IMR-90 (cell line): ENCODE data around the gene MPZL2. TPM values are rescaled to one million over a fixed set of nuclear protein-coding genes. Genes with fewer than 3 reads are reported as not detected.

ENCODE experiments used
- ATAC-seq: fragments of 200-7000 bp; cut with Tn5 transposase; 2 replicates; pipeline ENCODE4 v1.9.1; 2020; ENCODE audit warnings: low read depth, mild to moderate bottlenecking, moderate library complexity
- BruUV-seq: library from RNA; stranded (reverse); fragments of 400-500 nt; replicated peaks from 2 replicates; lab custom pipeline; 2021; lab: Mats Ljungman, UMichigan
- CTCF ChIA-PET: fragments of 300-600 bp; formaldehyde crosslinking; extraction: SDS; loops from one replicate; lab custom pipeline; 2021; ENCODE audit warnings: antibody characterized with exemption; lab: Yijun Ruan, JAX
- POLR2A ChIA-PET: fragments of 300-600 bp; sonication (Branson Sonifier 250); formaldehyde crosslinking; loops from one replicate; lab custom pipeline; 2022; ENCODE audit warnings: antibody characterized with exemption; ENCODE audit not compliant: unreplicated experiment; lab: Charles Lee
- DNase-seq: peaks from one replicate; pipeline ENCODE4 v3.0.0; 2013
- H2AFZ ChIP-seq: replicated peaks from 2 replicates; pipeline ENCODE3; 2013; ENCODE audit warnings: low read length, mild to moderate bottlenecking; ENCODE audit not compliant: poor library complexity
- H2AK5ac ChIP-seq: 2 replicates; pipeline ENCODE4 v1.6.1; 2013; ENCODE audit warnings: low read depth, low read length, inconsistent platforms
- H2AK9ac ChIP-seq: replicated peaks from 2 replicates; pipeline ENCODE3; 2013; ENCODE audit warnings: mild to moderate bottlenecking, low read depth, low read length, moderate library complexity; ENCODE audit not compliant: poor library complexity
- H2BK120ac ChIP-seq: 2 replicates; pipeline ENCODE4 v1.6.1; 2013; ENCODE audit warnings: low read depth, low read length, inconsistent platforms
- H2BK15ac ChIP-seq: 3 replicates; pipeline ENCODE4 v1.6.1; 2013; ENCODE audit warnings: low read depth, low read length, inconsistent platforms
- H2BK20ac ChIP-seq: 2 replicates; pipeline ENCODE4 v1.6.1; 2013; ENCODE audit warnings: low read depth, mild to moderate bottlenecking, inconsistent platforms, low read length, moderate library complexity
- H2BK5ac ChIP-seq: 2 replicates; pipeline ENCODE4 v1.6.1; 2013; ENCODE audit warnings: mild to moderate bottlenecking, low read depth, low read length, inconsistent platforms; ENCODE audit not compliant: poor library complexity, severe bottlenecking
- H3K14ac ChIP-seq: replicated peaks from 2 replicates; pipeline ENCODE4 v1.6.1; 2013; ENCODE audit warnings: low read depth, low read length, inconsistent platforms
- H3K18ac ChIP-seq: 2 replicates; pipeline ENCODE4 v1.6.1; 2013; ENCODE audit warnings: low read depth, low read length, control low read depth
- H3K23ac ChIP-seq: 2 replicates; pipeline ENCODE4 v1.6.1; 2013; ENCODE audit warnings: low read depth, low read length, inconsistent platforms
- H3K27ac ChIP-seq: 2 replicates; pipeline ENCODE4 v1.5.1; 2013; ENCODE audit warnings: mild to moderate bottlenecking, control low read depth, low read length; ENCODE audit not compliant: insufficient read depth
- H3K27me3 ChIP-seq: 2 replicates; pipeline ENCODE4 v1.6.1; 2013; ENCODE audit warnings: low read length; ENCODE audit not compliant: control insufficient read depth, insufficient read depth
- H3K36me3 ChIP-seq: 2 replicates; pipeline ENCODE4 v1.6.1; 2013; ENCODE audit warnings: low read length, mixed read lengths; ENCODE audit not compliant: control insufficient read depth, insufficient read depth
- H3K4ac ChIP-seq: 2 replicates; pipeline ENCODE4 v1.6.1; 2013; ENCODE audit warnings: low read depth, low read length, inconsistent platforms
- H3K4me1 ChIP-seq: 2 replicates; pipeline ENCODE4 v1.6.1; 2013; ENCODE audit warnings: low read length, mixed read lengths; ENCODE audit not compliant: control insufficient read depth, insufficient read depth
- H3K4me2 ChIP-seq: 2 replicates; pipeline ENCODE4 v1.6.1; 2013; ENCODE audit warnings: low read depth, mild to moderate bottlenecking, control low read depth, low read length, moderate library complexity
- H3K4me3 ChIP-seq: 2 replicates; pipeline ENCODE4 v1.5.1; 2013; ENCODE audit warnings: low read depth, mild to moderate bottlenecking, control low read depth, low read length, moderate library complexity; ENCODE audit not compliant: insufficient read depth
- H3K56ac ChIP-seq: 2 replicates; pipeline ENCODE4 v1.6.1; 2013; ENCODE audit warnings: low read length, inconsistent platforms; ENCODE audit not compliant: insufficient read depth; ENCODE audit errors: extremely low read depth
- H3K79me1 ChIP-seq, 2 experiments: 2 replicates each; pipeline ENCODE4 v1.6.1; 2013; ENCODE audit warnings: low read length in 2 of 2, inconsistent platforms in 1 of 2, low read depth in 1 of 2
- H3K9ac ChIP-seq: 2 replicates; pipeline ENCODE4 v1.6.1; 2013; ENCODE audit warnings: low read depth, low read length, control low read depth
- H3K9me1 ChIP-seq: 2 replicates; pipeline ENCODE4 v1.6.1; 2013; ENCODE audit warnings: low read length, inconsistent platforms; ENCODE audit not compliant: insufficient read depth
- H3K9me3 ChIP-seq: 2 replicates; pipeline ENCODE4 v1.6.1; 2013; ENCODE audit warnings: low read length; ENCODE audit not compliant: control insufficient read depth, insufficient read depth
- H4K20me1 ChIP-seq: 2 replicates; pipeline ENCODE4 v1.6.1; 2013; ENCODE audit warnings: low read length, inconsistent platforms; ENCODE audit not compliant: insufficient read depth
- H4K5ac ChIP-seq: 2 replicates; pipeline ENCODE4 v1.6.1; 2013; ENCODE audit warnings: mild to moderate bottlenecking, low read depth, low read length, control low read depth
- H4K8ac ChIP-seq, 2 experiments: 2 replicates each; pipeline ENCODE4 v1.6.1; 2013; ENCODE audit warnings: low read depth in 2 of 2, low read length in 2 of 2, control low read depth in 1 of 2, inconsistent platforms in 1 of 2
- H4K91ac ChIP-seq: 2 replicates; pipeline ENCODE4 v1.6.1; 2013; ENCODE audit warnings: low read depth, low read length, inconsistent platforms; ENCODE audit not compliant: insufficient read depth
- NFE2L2 ChIP-seq: fragments of 150-350 bp; IDR thresholded peaks from 2 replicates; pipeline ENCODE4 v1.6.1; 2016; ENCODE audit warnings: low read depth, mild to moderate bottlenecking, low read length
- WGBS, 2 experiments: methylation state at CpG; one replicate each; pipeline versions ENCODE4 v1.1.5 to v1.1.7; 2013; ENCODE audit warnings: missing lambda C conversion rate in 2 of 2; ENCODE audit not compliant: insufficient read length in 1 of 2; ENCODE audit errors: extremely low coverage in 2 of 2; 5-methylcytosine and 5-hydroxymethylcytosine counted together
- dilution Hi-C: fragments of 300-500 bp; cut with HindIII; formaldehyde crosslinking; loops from one replicate; pipeline ENCODE4 v1.14.3; 2018; ENCODE audit warnings: low sequenced_read_pairs; ENCODE audit not compliant: unreplicated experiment
- in situ Hi-C: fragments of 300-500 bp; cut with MboI; formaldehyde crosslinking; loops from 3 replicates; pipeline ENCODE4 v1.14.3; 2019; ENCODE audit warnings: low sequenced_read_pairs, inconsistent platforms, mixed read lengths
- intact Hi-C: fragments of 100-400 bp; cut with micrococcal nuclease; formaldehyde crosslinking; loops from 2 replicates; pipeline ENCODE4 v1.10.0; 2022
- polyA plus RNA-seq, 3 experiments: library from polyadenylated mRNA; depleted of rRNA; stranded (reverse); fragments of >200 nt; gene quantifications; 2 replicates each; pipeline ENCODE4 v1.2.3, GENCODE V29; 2012; ENCODE audit warnings: low replicate concordance in 1 of 3
- total RNA-seq: library from RNA; depleted of rRNA; stranded (reverse); fragments of >200 nt; gene quantifications from 2 replicates; pipeline ENCODE4 v1.2.3, GENCODE V29; 2012

MPZL2 gene
- total and polyA plus RNA-seq, 2 of the 4 experiments (the other 2 are of a cell fraction): not detected

GRCh38 chr11:118216621-118217481, 47.2 kb downstream of the MPZL2 start:
- Histone ChIP-seq H3K27me3 (peaks cover 16% of the 10 kb centered on the region), H3K4me1 (no peaks in the 10 kb centered on the region)

More at GRCh38 chr11:118216621-118217481, 47.2 kb downstream of the MPZL2 start:
- dilution Hi-C loops: no loop called here
- Histone ChIP-seq H3K9ac (no peak overlapping the region), H2BK5ac (no peak overlapping the region), H3K4me3 (no peak overlapping the region), H2BK20ac (no peak overlapping the region), H3K9me3 (no peaks in the 10 kb centered on the region), H3K27ac (no peak overlapping the region), H4K8ac (no peak overlapping the region), H4K5ac (no peak overlapping the region), H4K91ac (no peak overlapping the region), H3K79me1 (no peaks in the 10 kb centered on the region), H3K36me3 (no peaks in the 10 kb centered on the region), H3K56ac (no peak overlapping the region), H3K18ac (no peak overlapping the region), H2BK15ac (no peak overlapping the region), H4K20me1 (no peaks in the 10 kb centered on the region), H2AFZ (no peak overlapping the region), H2AK5ac (no peak overlapping the region), H2BK120ac (no peak overlapping the region), H2AK9ac (no peak overlapping the region), H3K4me2 (no peak overlapping the region), H3K9me1 (no peaks in the 10 kb centered on the region), H3K14ac (no peak overlapping the region), H3K23ac (no peak overlapping the region), H3K4ac (no peak overlapping the region)
- no peak for ATAC-seq
- no peak for DNase-seq
- 40% methylated on average over 2 of the region's 11 CpGs; no CpG with 5 or more reads in 1 of the 2 experiments for WGBS, 2 experiments
- ChIA-PET POLR2A (no interaction called here), CTCF (interaction anchor here (1.0 kb wide), 1 partner anchor 18 kb away, joined by 6 read pairs; no protein-coding TSS in a partner anchor)
- intact Hi-C loops: no loop called here
- no peak for TF ChIP-seq NFE2L2
- no TSS peak for BruUV-seq
- in situ Hi-C loops: no loop called here
